Posterior cingulate gyrus (tissue), 11 donors: ENCODE results near the gene NPW.

ENCODE experiments used
- DNase-seq, 10 donors: peaks; one replicate each; pipeline versions ENCODE4 v3.0.0 to v3.0.0-alpha.2; 2020 to 2021; ENCODE audit warnings: mixed read lengths in 3 of 10
- intact Hi-C: fragments of 100-400 bp; cut with DNase I; formaldehyde crosslinking; loops from one replicate; pipeline ENCODE4 v1.15.1; 2023

The NPW gene

DNA sequence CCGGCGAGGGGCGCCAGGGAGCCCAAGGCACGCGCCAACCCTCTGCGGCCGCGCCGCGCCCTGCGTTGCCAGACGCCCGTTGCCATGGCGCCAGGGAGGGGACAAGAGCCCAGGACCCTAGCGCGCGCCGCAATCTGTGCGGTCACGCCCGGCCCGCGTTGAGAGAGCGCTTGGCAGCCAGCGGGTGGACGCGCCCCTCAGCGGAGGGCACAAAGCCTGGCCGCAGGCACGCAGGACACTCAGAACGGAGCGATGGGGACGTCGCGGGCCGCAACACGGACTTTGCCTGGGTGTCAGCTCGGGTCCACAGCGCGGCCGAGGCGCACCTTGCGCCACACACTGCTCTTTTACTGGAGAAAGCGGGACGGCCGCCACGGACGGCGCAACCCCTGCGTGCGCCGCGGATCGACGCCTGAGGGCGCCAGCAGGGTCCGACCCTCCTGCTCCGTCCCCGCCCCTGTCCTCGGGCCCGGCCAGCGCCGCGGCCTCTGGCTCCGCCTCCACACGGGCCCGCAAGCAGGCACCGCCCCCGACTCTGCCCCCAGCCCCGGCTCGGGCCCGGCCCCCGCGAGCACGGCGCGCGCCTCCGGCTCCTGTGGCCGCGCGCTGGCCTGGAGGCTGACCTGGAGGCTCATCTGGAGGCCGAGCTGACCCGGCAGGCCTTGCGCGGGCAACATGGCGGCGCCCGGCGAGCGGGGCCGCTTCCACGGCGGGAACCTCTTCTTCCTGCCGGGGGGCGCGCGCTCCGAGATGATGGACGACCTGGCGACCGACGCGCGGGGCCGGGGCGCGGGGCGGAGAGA is 35.8 kb upstream of the NPW start, which contains the start of gene GFER:
TSS of gene GFER (plus strand) at position 650 of the 803 bp plus-strand sequence. CDS start at position 676, 26 bp downstream.
- DNase-seq = peak; percentile 74 to 98 (median 84)
- intact Hi-C loops = no loop called here

DNA sequence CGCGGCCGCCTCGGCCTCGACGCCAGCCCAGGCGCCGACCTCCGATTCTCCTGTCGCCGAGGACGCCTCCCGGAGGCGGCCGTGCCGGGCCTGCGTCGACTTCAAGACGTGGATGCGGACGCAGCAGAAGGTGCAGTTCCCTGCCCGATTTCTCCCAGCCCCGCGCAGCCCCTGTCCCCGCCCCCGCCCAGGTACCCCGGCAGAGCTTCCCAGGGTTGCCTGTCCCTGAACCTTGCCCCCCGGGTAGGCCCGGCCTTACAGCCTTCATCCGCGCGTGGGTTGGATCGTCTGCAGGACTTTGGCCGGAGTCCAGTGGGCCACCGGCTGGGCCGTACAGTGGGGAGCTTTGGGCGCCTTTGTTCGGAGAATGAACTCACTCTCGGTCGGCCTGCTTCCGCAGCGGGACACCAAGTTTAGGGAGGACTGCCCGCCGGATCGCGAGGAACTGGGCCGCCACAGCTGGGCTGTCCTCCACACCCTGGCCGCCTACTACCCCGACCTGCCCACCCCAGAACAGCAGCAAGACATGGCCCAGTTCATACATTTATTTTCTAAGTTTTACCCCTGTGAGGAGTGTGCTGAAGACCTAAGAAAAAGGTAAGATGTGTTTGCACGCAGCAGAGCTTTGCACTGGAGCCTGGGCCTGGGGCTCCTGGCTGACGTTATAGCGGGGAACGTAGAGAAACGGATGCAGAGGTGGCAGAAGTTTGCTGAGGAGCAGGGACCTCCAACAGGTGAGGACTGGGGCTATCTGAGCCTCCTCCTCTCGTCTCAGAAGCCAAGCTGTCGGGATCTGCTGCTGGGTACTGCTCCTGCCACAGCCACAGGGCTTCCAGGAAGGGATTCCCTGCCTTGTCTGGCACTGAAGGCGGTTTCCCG is 35.0 kb upstream of the NPW start:
- no peak for DNase-seq
- intact Hi-C loops = no loop called here

DNA sequence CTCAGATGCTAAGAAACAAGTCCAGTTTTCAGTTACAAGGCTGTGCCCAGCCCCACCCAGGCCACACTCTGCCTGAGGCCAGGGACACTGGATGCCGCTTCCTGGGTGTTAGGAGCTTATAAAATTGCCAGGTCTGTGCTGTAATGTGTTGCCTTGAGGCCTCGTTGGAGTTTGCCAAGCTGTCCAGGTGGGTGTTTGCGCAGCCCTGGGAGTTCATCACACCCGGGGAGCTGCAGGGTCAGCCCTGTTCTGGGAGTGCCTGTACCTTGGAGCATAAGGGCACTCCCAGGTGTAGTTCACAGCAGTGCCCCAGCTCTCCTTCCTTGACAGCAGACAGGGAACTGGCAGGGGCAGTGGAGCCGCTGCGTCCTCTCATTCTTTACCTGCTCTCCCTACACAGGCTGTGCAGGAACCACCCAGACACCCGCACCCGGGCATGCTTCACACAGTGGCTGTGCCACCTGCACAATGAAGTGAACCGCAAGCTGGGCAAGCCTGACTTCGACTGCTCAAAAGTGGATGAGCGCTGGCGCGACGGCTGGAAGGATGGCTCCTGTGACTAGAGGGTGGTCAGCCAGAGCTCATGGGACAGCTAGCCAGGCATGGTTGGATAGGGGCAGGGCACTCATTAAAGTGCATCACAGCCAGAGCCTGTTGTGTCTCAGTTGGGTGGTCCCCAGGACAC is 34.0 kb upstream of the NPW start:
- DNase-seq = no peak
- intact Hi-C loops = no loop called here

DNA sequence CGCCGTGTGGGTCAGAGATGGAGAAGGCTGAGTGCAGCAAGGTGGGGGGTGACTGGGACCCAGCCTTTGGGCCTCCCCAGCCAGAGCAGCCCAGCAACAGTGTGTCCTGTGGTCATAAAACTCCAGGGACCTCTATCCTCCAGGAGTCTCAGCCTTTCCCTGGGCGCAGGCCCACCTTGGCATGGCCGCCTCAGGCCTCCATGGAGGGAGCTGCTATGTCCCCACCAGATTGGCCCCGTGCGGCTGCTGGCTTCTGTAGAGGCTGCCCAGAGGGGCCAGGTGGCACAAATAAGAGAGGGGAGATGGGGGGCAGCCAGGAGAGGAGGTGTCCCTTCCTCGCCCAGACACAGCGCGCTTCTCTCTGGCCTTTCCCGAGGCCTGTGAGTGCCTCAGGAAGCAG is 32.4 kb upstream of the NPW start:
- intact Hi-C loops = no loop called here
- DNase-seq = no peak

DNA sequence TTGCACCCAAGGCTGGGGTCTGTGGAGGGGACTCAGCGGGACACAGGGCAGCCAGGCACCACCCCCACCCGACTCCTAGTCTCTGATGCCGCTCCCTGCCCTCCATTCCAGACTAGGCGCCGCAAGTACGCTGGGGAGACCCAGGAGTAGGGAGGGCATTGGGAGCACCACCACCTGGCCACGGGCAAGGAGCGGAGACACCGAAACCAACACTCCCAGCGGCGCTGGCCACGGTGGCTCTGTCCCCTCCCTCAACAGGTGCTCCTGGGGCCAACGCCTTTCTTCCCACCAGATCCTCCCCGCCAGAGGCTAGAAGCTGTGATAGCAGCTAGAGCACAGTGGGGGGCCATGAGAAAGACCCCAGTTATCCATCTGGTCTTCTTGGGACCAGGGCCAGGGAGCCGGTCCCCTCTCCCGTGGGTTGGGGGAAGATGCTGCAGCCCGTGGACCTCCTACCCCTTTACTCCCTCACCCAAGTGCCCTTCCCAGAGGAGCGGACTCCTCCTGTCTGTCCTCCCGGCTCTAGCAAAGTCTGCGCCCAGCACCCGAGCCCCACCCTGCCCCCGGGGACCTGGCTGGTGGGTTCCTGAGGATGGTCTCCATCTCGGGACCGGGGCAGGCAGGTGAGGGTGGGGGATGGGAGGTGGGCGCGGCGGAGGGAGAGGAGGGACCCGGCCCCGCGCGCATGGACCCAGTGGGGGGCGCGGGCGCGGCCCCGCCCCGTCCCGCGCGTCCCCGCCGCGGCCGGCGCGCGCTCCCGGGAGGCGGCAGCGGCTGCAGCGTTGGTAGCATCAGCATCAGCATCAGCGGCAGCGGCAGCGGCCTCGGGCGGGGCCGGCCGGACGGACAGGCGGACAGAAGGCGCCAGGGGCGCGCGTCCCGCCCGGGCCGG is 30.1 kb upstream of the NPW start, which contains the start of gene SYNGR3:
TSS of gene SYNGR3 (plus strand) at position 762 of the 892 bp plus-strand sequence. CDS start 133 bp downstream, outside the sequence.
- peak in 1 of 10 donors; percentile 88 for DNase-seq
- intact Hi-C loops = no loop called here

DNA sequence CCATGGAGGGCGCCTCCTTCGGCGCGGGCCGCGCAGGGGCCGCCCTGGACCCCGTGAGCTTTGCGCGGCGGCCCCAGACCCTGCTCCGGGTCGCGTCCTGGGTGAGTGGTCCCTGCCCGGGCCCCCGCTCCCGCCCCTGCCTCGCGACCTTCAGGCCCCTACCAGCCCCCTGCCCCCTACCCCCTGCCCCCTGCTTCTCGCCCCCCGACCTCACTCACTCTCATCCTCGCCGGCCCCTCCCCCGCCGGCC is 29.6 kb upstream of the NPW start:
- intact Hi-C loops = no loop called here
- DNase-seq = no peak

DNA sequence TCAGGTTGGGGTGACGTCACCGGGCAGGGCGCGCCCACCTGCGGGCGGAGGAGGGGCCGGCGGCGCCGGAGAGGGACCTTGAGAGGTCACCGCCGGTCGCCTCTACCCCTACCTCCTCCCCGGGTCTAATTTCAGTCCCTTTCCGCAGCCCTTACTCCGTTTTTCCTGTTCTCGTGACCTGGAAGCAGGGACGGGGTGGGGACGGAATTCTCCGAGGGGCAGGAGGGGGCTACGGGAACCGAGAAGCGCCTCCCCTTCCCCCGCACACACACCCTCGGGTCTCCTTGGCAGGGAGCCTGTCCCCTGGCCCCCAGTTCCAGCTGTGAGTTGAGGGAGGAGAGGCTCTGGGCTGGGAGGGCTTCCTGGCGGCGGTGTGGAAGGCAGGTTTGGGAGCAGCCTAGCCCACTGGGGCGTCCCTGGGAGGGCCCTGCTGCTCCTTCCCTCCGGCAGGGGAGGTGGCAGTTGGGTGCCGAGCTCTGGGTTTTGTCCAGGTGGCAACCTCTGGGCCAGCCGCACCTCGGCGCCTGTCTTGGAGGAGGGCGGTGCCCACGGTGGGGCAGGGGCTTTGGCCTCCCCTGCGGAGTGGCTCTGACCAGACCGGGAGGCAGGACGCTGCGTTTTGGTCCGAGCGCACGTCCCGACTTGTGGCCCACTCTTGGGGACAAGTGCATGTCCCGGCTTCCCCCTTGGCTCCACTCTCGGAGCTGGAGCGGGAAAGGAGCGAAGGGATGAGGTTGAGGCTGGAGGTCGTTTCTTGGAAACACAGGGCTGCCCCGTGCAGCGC is 29.0 kb upstream of the NPW start:
- intact Hi-C loops = no loop called here
- peak in 2 of 10 donors; percentile 30 to 86 for DNase-seq

DNA sequence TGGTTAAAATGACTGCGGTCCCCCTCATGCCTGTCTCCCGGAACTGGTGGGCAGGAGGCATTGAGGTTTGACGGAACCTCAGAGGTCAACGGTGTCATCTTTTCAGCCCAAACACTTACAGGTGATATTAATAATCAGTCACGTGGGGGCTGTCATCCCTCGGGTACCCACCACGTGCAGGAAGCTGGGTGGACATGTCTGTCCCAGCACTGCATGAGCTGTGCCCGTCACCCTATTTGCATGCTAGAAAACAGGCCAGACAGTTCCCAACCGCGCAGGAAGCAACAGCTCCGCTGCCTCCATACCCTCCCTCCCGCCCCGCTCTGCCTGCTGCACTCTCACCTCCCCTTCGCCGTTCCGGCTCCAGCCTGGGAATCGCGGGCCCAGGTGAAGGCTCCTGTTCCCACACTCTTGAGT is 28.4 kb upstream of the NPW start:
- peak in 2 of 10 donors; percentile 42 to 80 for DNase-seq
- intact Hi-C loops = no loop called here

DNA sequence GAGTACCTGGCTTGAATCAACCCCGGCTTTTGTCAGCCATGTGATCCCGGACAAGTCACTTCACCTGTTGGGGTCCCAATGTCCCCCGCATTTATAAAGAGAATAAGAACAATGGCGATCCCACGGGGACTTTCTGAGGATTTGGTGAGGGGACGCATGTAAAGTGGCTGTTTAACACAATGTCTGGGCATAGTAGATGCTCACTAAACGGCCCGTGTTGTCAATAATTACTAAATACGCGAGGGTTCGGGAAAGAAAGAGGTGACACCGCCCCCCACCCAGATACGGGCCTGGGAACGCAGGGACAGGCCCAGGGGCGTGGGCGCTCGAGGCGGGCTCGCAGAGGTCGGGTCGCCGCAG is 28.0 kb upstream of the NPW start:
- intact Hi-C loops = no loop called here

DNA sequence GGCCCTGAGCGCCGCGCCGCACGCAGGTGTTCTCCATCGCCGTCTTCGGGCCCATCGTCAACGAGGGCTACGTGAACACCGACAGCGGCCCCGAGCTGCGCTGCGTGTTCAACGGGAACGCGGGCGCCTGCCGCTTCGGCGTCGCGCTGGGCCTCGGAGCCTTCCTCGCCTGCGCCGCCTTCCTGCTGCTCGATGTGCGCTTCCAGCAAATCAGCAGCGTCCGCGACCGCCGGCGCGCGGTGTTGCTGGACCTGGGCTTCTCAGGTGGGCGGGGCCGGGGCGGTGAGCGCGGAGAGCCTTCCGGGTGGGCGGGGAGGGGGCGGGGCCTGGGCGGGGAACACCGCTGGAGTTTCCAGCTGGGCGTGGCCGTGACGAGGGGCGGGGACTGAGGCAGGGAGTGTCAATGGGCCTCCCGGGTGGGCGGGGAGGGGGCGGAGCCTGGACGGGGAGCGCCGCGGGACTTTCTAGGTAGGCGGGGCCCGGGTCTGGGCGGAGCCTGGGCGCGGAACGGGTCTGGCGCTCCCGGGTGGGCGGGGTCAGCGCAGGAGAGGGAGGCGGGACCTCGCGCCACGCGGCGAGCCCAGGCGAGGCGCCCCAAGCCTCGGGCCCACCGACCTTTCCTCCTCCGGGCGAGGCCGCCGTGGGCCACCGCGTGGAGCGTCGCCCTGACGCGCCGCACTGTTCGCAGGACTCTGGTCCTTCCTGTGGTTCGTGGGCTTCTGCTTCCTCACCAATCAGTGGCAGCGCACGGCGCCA is 27.5 kb upstream of the NPW start:
- intact Hi-C loops = no loop called here
- peak; percentile 73 to 98 (median 86) for DNase-seq

More for the DNA sequence above, 28.0 kb upstream of the NPW start:
- DNase-seq = no peak

DNA sequence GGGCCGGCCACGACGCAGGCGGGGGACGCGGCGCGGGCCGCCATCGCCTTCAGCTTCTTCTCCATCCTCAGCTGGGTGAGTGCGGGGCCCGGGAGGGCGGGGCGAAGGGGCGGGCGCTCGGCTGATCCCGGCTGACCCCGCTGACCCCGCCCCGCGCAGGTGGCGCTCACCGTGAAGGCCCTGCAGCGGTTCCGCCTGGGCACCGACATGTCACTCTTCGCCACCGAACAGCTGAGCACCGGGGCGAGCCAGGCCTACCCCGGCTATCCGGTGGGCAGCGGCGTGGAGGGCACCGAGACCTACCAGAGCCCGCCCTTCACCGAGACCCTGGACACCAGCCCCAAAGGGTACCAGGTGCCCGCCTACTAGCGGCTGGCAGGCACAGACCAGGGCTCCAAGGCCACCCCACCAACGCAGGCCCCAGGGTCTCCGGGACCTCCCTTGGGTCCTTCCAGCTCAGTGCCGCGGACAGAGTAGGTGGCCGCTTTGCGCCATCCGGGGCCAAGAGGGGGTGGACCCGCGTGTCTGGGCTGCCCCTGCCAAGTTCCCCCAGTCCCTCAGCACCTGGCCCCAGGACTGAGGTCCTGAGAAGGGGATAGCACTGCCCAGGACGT is 26.8 kb upstream of the NPW start:
- DNase-seq = peak in 1 of 10 donors; percentile 84
- intact Hi-C loops = no loop called here

DNA sequence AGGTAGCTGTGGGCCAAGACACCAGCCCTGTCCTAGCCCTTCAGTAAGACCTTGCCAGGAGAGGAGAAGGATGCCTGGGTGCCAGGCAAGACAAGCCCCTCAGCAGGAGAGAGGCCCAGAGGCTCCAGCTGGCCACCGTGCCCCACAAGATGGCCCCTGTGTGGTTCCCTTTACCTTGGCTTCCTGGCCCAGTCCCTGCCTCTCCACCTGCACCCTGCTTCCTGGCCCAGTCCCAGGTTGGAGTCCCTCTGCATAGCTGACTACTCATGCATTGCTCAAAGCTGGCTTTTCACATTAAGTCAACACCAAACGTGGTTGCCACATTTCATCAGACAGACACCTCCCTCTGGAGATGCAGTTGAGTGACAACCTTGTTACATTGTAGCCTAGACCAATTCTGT is 25.9 kb upstream of the NPW start:
- peak in 1 of 10 donors; percentile 72 for DNase-seq
- intact Hi-C loops = no loop called here

DNA sequence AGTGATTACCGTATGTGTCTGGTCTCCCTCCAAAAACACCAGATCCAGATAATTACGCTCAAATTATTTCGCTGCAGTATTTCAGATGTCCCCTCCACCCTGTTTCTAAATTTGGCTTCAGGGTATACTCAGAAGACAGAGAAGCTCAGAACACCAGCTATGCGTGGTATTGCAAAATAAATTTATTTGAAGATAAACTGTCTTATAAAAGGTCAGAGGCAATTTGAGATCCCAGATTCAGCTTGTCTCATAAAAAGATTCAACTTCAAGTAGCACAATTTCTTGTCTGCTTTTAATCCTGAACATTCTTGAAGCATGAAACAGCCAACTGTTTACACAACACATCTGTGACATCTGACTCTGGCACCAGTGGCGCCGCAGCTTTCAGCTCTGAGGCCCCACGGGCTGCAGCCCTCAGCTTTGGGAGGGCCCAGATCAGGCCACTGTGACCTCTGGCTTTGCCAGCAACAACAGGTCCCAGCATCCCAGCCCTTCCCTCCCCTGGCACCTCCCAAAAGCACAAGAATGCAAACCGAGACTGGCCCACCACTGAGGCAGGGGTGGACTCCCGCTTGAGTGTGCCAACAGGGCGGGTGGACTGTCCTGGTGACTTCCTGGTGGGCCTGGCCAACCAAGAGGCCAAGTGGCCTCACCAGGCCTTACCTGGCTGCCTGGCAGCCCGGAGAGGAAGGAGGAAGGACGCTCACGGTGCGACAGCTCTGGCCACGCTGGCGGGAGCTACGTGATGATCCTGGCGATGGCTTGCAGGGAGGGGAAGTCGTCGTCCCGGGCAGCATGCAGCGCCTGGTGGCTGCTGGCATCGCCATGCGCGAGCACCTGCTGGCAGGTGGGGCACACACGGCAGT is 21.9 kb upstream of the NPW start:
- peak in 1 of 10 donors; percentile 73 for DNase-seq

DNA sequence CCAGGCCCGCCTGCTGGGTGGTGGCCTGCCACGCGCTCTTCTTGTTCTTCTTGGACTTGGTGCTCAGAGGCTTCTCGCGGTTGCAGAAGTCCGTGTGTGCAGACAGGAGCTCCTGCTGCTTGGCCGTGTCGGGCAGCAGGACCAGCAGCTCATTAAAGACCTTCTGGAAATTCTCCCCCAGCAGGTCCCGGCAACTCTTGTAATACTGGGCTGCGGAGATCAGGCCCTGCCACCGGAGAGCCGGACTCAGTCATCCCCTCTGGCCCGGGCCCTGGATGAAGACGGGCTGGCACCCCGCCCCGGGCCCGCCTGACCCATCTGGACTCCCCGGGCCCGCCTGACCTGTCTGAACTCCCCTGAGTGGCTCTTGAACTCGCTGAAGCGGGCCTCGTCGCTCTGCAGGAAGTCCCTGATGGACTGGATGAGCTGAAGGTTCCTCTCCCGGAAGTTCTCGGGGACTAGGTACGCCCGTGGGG is 21.2 kb upstream of the NPW start:
- peak in 1 of 10 donors; percentile 70 for DNase-seq
- intact Hi-C loops = no loop called here

More for the DNA sequence above, 21.9 kb upstream of the NPW start:
- intact Hi-C loops = no loop called here

DNA sequence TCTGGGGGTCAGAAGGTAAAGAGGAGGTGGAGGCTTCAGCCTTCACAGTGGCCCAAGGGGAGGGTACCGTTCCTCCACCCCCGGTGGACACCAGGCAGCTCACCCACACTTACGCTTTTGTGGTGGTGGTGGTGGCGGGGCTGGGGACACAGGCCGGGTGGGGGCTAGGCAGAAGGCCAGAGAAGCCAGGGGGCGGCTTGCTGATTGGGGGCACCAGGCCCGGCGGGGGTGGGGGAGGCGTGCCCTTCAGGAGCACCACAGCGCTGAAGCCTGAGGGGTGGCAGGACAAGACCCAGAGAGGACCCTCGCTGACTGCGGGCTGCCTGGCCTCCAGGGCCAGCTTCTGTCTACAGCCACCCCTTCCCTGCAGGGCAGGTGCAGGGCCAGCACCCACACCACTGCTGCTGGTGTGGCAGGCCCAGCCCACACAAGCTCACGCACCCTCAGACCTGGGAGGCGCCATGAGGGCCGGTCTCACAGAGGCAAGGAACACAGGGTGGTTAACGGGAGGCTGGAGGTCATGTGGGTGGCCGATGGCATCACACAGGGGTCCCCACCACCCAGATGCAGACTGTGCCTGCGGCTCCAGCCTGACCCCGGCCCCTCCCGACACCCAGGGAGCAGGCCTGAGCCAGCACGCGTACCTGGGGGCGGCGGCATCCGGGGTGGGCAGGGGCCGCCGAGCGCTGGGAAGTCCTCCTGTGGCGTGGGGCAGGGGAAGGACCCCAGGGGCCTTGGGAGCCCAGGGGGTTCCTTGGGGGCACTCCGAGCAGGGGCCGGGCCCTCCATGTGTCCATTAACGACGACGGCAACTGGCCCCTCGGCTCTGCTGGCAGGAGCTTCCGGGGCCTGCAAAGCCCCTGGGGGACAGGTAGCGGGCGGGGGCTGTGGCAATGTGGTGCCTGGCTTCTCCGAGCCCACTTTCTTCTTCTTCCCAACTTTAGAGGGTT is 20.5 kb upstream of the NPW start:
- intact Hi-C loops = no loop called here
- DNase-seq = peak in 1 of 10 donors; percentile 78
